Activated CD4-positive, alpha-beta T cell treated with anti-CD3 and anti-CD28 coated beads, Interleukin-2, amount 10 ng/mL, durations not matched to agents 7 days and 5 days (primary cell): ENCODE data around the gene POLE3. TPM values are rescaled to one million over a fixed set of nuclear protein-coding genes. Genes with fewer than 3 reads are reported as not detected.
"Not testable (repeated sequence)": the region's sequence is repeated elsewhere in the genome, so short reads cannot be mapped to it uniquely, and the experiment has no call there.

Source experiments
- CTCF ChIA-PET: fragments of 350-600 bp; sonication (Branson Sonifier 250); formaldehyde crosslinking; loops from one replicate; lab custom pipeline; 2021; ENCODE audit warnings: antibody characterized with exemption; lab: Charles Lee
- POLR2A ChIA-PET: fragments of 350-600 bp; sonication (Branson Sonifier 250); formaldehyde crosslinking; loops from one replicate; lab custom pipeline; 2021; ENCODE audit warnings: antibody characterized with exemption; lab: Charles Lee
- DNase-seq: peaks from one replicate; pipeline ENCODE4 v3.0.0-alpha.2; 2020
- H3K27ac Mint-ChIP-seq: one replicate; pipeline ENCODE4 v1.8.0; 2021; ENCODE audit warnings: mild to moderate bottlenecking, moderate library complexity, mixed read lengths
- H3K27me3 Mint-ChIP-seq: one replicate; pipeline ENCODE4 v1.8.0; 2021; ENCODE audit warnings: mixed read lengths
- H3K36me3 Mint-ChIP-seq: one replicate; pipeline ENCODE4 v1.8.0; 2021; ENCODE audit warnings: low read depth, mixed read lengths
- H3K4me1 Mint-ChIP-seq: one replicate; pipeline ENCODE4 v1.8.0; 2021; ENCODE audit warnings: mixed read lengths
- H3K4me3 Mint-ChIP-seq: one replicate; pipeline ENCODE4 v1.8.0; 2021; ENCODE audit warnings: mild to moderate bottlenecking, moderate library complexity, mixed read lengths
- H3K9me3 Mint-ChIP-seq: one replicate; pipeline ENCODE4 v1.8.0; 2021; ENCODE audit warnings: mixed read lengths
- total RNA-seq, 2 experiments: library from RNA; stranded (reverse); gene quantifications; one replicate each; pipeline ENCODE4 v1.2.3, GENCODE V29; 2021

POLE3 gene
- total RNA-seq, 2 experiments from 2014 or later = 66.6 to 73.1 TPM

GRCh38 chr9:113427629-113428028 lies 17.2 kb upstream of the POLE3 start:
- ChIA-PET POLR2A (no interaction called here), CTCF (interaction anchor here (0.6 to 1.5 kb wide), 4 partner anchors 22 to 231 kb away, joined by 3 to 5 read pairs (median 4); no protein-coding TSS in a partner anchor)
- Mint-ChIP-seq H3K27me3 (peaks cover 7% of the 10 kb centered on the region), H3K4me3 (no peak overlapping the region), H3K9me3 (no peaks in the 10 kb centered on the region), H3K27ac (no peak overlapping the region), H3K4me1 (no peaks in the 10 kb centered on the region), H3K36me3 (no peaks in the 10 kb centered on the region)
- no peak for DNase-seq

DNA sequence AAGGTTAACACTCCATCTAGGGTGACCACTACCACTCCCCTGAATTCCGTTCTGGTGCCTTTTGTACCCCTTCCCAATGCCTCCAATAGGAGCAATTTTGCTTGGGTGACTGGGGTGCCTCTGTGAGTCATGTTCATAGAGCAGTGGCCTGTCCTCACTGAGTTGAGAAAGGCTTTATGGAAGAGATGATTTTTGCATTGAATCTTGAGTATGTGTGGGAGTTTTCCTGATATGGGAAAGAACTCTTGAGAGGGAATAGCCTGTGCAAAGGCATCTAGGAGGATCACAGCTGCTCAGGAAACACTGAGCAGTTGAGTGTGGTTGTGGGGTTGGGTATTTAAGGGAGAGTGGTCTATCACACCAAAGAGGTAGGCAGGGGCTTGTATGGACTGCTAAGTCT lies 16.2 kb upstream of the POLE3 start:
- Mint-ChIP-seq H3K36me3 (no peaks in the 10 kb centered on the region), H3K9me3 (no peaks in the 10 kb centered on the region), H3K27me3 (peaks cover 6% of the 10 kb centered on the region), H3K4me1 (no peaks in the 10 kb centered on the region), H3K4me3 (no peak overlapping the region), H3K27ac (no peak overlapping the region)
- POLR2A ChIA-PET = no interaction called here
- CTCF ChIA-PET = interaction anchor here (0.6 to 1.5 kb wide), 5 partner anchors 8 to 232 kb away, joined by 3 to 4 read pairs (median 3); no protein-coding TSS in a partner anchor
- no peak for DNase-seq

- no peaks in the 10 kb centered on the region for H3K4me1 Mint-ChIP-seq
- H3K4me3 Mint-ChIP-seq = no peak overlapping the region
- ChIA-PET POLR2A (no interaction called here), CTCF (interaction anchor here (1.0 to 1.6 kb wide), 2 partner anchors 233 to 616 kb away, joined by 3 to 4 read pairs; no protein-coding TSS in a partner anchor)
- no peak for DNase-seq
- H3K27me3 Mint-ChIP-seq = peaks cover 6% of the 10 kb centered on the region
- H3K27ac Mint-ChIP-seq = no peak overlapping the region
- no peaks in the 10 kb centered on the region for H3K9me3 Mint-ChIP-seq
- no peaks in the 10 kb centered on the region for H3K36me3 Mint-ChIP-seq
Measured at GRCh38 chr9:113425072-113425471, 14.6 kb upstream of the POLE3 start.

GRCh38 chr9:113421726-113422125 lies 11.3 kb upstream of the POLE3 start:
- H3K27ac Mint-ChIP-seq = no peak overlapping the region
- H3K36me3 Mint-ChIP-seq = no peaks in the 10 kb centered on the region
- no peak overlapping the region for H3K4me3 Mint-ChIP-seq
- POLR2A ChIA-PET = no interaction called here
- H3K9me3 Mint-ChIP-seq = no peaks in the 10 kb centered on the region
- DNase-seq = no peak
- no peaks in the 10 kb centered on the region for H3K4me1 Mint-ChIP-seq
- H3K27me3 Mint-ChIP-seq = peaks cover 6% of the 10 kb centered on the region
- CTCF ChIA-PET = interaction anchor here (0.6 to 0.8 kb wide), 3 partner anchors 8 to 20 kb away, joined by 3 read pairs; partner anchors contain the start of gene ALAD

DNA sequence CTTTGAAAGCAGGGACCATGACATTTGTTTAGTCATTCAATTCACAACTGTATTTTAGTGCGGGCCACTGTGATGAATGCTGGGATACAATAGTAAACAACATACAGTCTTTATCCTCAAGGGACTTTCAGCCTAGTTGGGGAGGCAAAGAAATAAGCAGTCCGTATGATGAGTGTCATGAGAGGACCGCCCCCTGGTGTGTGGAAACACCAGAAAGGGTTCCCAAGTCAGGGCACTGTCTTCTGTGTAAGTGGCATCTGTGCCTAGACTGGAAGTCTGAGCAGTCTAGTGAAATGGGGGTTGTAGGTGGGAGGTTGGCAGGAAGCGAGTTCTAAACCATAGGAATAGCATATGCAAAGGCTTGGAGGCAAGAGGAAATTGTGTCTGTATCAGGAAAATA lies 6.9 kb upstream of the POLE3 start:
- H3K4me1 Mint-ChIP-seq = no peaks in the 10 kb centered on the region
- H3K27me3 Mint-ChIP-seq = no peaks in the 10 kb centered on the region
- H3K36me3 Mint-ChIP-seq = no peaks in the 10 kb centered on the region
- no peaks in the 10 kb centered on the region for H3K9me3 Mint-ChIP-seq
- ChIA-PET CTCF (no interaction called here), POLR2A (no interaction called here)
- no peak for DNase-seq
- no peak overlapping the region for H3K27ac Mint-ChIP-seq
- no peak overlapping the region for H3K4me3 Mint-ChIP-seq

GRCh38 chr9:113416149-113416721 lies 5.8 kb upstream of the POLE3 start:
- Mint-ChIP-seq H3K4me1 (peaks cover 6% of the 10 kb centered on the region), H3K9me3 (no peaks in the 10 kb centered on the region), H3K36me3 (no peaks in the 10 kb centered on the region), H3K27me3 (no peaks in the 10 kb centered on the region), H3K27ac (no peak overlapping the region), H3K4me3 (no peak overlapping the region)
- CTCF ChIA-PET = interaction anchor here (0.5 kb wide), 1 partner anchor 259 kb away, joined by 4 read pairs; no protein-coding TSS in a partner anchor
- no peak for DNase-seq
- POLR2A ChIA-PET = interaction anchor here (0.6 kb wide), 1 partner anchor 12 kb away, joined by 4 read pairs; no protein-coding TSS in a partner anchor

- ChIA-PET POLR2A (interaction anchor here (0.6 to 1.6 kb wide), 4 partner anchors 8 to 69 kb away, joined by 3 to 4 read pairs (median 4); partner anchors contain the start of gene HDHD3), CTCF (interaction anchor here (0.7 to 3.2 kb wide), 15 partner anchors 9 to 1191 kb away, joined by 3 to 25 read pairs (median 4); partner anchors contain the start of genes ALAD, CDC26 and PRPF4)
- peak overlapping the region; percentile 87 for H3K4me3 Mint-ChIP-seq
- H3K36me3 Mint-ChIP-seq = peaks cover 31% of the 10 kb centered on the region
- DNase-seq = no peak
- H3K27ac Mint-ChIP-seq = peak overlapping the region; percentile 98
- no peaks in the 10 kb centered on the region for H3K9me3 Mint-ChIP-seq
- peaks cover 39% of the 10 kb centered on the region for H3K4me1 Mint-ChIP-seq
- no peaks in the 10 kb centered on the region for H3K27me3 Mint-ChIP-seq
Measured at GRCh38 chr9:113409883-113410206, 630 bp downstream of the POLE3 start.

- Mint-ChIP-seq H3K4me1 (peaks cover 39% of the 10 kb centered on the region), H3K4me3 (peak overlapping the region; percentile 87), H3K9me3 (no peaks in the 10 kb centered on the region), H3K27me3 (no peaks in the 10 kb centered on the region), H3K36me3 (peaks cover 31% of the 10 kb centered on the region), H3K27ac (peak overlapping the region; percentile 98)
- DNase-seq = no peak
- ChIA-PET CTCF (interaction anchor here (1.0 to 3.2 kb wide), 11 partner anchors 8 to 1190 kb away, joined by 3 to 25 read pairs (median 4); partner anchors contain the start of genes ALAD, CDC26 and PRPF4), POLR2A (interaction anchor here (0.6 to 1.6 kb wide), 2 partner anchors 65 to 69 kb away, joined by 3 to 4 read pairs; no protein-coding TSS in a partner anchor)
Measured at GRCh38 chr9:113409481-113409880, 994 bp downstream of the POLE3 start.

DNA sequence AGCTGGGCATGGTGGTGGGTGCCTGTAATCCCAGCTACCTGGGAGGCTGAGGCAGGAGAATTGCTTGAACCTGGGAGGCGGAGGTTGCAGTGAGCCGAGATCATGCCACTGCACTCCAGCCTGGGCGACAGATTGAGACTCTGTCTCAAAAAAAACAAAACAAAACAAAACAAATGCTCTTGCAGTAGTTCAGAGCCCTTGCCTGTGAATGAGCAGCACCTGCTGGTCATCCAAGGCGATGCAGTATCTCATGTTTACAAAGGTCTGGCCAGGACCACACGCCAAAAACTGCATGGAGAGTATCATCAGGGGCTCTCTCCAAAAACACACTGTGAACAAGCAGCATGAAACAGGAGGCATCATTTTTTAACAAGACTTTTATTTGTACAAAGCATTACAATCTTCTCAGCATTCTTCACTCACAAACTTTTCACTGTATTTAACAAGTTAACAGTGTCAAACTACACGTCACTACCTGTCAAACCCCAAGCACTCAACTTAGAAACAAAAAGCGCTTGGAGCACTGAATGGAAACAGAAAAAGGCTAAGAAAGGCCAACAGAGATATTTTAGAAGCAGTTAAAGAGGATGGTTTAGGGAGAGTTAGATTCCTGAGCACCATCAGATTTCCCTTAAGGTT lies 3.5 kb downstream of the POLE3 start:
- POLR2A ChIA-PET = interaction anchor here (0.6 kb wide), 1 partner anchor 167 kb away, joined by 3 read pairs; no protein-coding TSS in a partner anchor
- H3K27ac Mint-ChIP-seq = peak overlapping the region; percentile 85
- H3K4me3 Mint-ChIP-seq = not testable (repeated sequence)

GRCh38 chr9:113406353-113406752 lies 4.1 kb downstream of the POLE3 start:
- POLR2A ChIA-PET = interaction anchor here (0.6 kb wide), 1 partner anchor 132 kb away, joined by 4 read pairs; no protein-coding TSS in a partner anchor
- peak overlapping the region; percentile 85 for H3K27ac Mint-ChIP-seq
- H3K4me3 Mint-ChIP-seq, H3K9me3 Mint-ChIP-seq, DNase-seq, H3K27me3 Mint-ChIP-seq: not testable (repeated sequence)
- H3K36me3 Mint-ChIP-seq = peaks cover 31% of the 10 kb centered on the region
- peaks cover 41% of the 10 kb centered on the region for H3K4me1 Mint-ChIP-seq
- CTCF ChIA-PET = interaction anchor here (0.9 to 2.0 kb wide), 4 partner anchors 78 to 132 kb away, joined by 3 to 11 read pairs (median 4); partner anchors contain the start of genes CDC26 and PRPF4

More for the DNA sequence above, 3.5 kb downstream of the POLE3 start:
- Mint-ChIP-seq H3K36me3 (peaks cover 31% of the 10 kb centered on the region), H3K4me1 (peaks cover 40% of the 10 kb centered on the region)
- peak; percentile 76 for DNase-seq
- H3K27me3 Mint-ChIP-seq, H3K9me3 Mint-ChIP-seq: not testable (repeated sequence)
- CTCF ChIA-PET = interaction anchor here (1.0 to 2.0 kb wide), 5 partner anchors 67 to 132 kb away, joined by 3 to 11 read pairs (median 3); partner anchors contain the start of genes CDC26, PRPF4 and WDR31

GRCh38 chr9:113403646-113404045 lies 6.8 kb downstream of the POLE3 start:
- Mint-ChIP-seq H3K36me3 (peaks cover 20% of the 10 kb centered on the region), H3K27me3 (no peaks in the 10 kb centered on the region), H3K4me3 (no peak overlapping the region), H3K27ac (peak overlapping the region; percentile 19), H3K9me3 (no peaks in the 10 kb centered on the region), H3K4me1 (peaks cover 44% of the 10 kb centered on the region)
- ChIA-PET CTCF (interaction anchor here (1.1 to 1.5 kb wide), 3 partner anchors 10 to 254 kb away, joined by 3 to 4 read pairs (median 3); no protein-coding TSS in a partner anchor), POLR2A (interaction anchor here (0.6 kb wide), 2 partner anchors 716 to 1704 kb away, joined by 3 read pairs; no protein-coding TSS in a partner anchor)
- no peak for DNase-seq

GRCh38 chr9:113401027-113401792 lies 9.3 kb downstream of the POLE3 start, which contains the start of gene ALAD:
Gene ALAD (minus strand): TSS chr9:113401284. CDS start chr9:113393559, 7,725 bp downstream.
- Mint-ChIP-seq H3K9me3 (no peaks in the 10 kb centered on the region), H3K27me3 (no peaks in the 10 kb centered on the region), H3K27ac (peak within 1 kb of the TSS; percentile 93), H3K4me3 (peak within 1 kb of the TSS; percentile 89), H3K36me3 (no peaks in the 10 kb centered on the region), H3K4me1 (peaks cover 26% of the 10 kb centered on the region)
- ChIA-PET POLR2A (interaction anchor here (1.2 kb wide), 1 partner anchor 9 kb away, joined by 3 read pairs; the partner anchor contains the start of genes C9orf43 and POLE3), CTCF (interaction anchor here (0.7 to 2.8 kb wide), 30 partner anchors 9 to 257 kb away, joined by 3 to 25 read pairs (median 4); partner anchors contain the start of genes BSPRY, C9orf43, CDC26 and HDHD3)
- peak; percentile 99 for DNase-seq
